ENCODE results near the gene CDK11A.
"Not testable (repeated sequence)": the region's sequence is repeated elsewhere in the genome, so short reads cannot be mapped to it uniquely, and the experiment has no call there.

Gene CDK11A

DNA sequence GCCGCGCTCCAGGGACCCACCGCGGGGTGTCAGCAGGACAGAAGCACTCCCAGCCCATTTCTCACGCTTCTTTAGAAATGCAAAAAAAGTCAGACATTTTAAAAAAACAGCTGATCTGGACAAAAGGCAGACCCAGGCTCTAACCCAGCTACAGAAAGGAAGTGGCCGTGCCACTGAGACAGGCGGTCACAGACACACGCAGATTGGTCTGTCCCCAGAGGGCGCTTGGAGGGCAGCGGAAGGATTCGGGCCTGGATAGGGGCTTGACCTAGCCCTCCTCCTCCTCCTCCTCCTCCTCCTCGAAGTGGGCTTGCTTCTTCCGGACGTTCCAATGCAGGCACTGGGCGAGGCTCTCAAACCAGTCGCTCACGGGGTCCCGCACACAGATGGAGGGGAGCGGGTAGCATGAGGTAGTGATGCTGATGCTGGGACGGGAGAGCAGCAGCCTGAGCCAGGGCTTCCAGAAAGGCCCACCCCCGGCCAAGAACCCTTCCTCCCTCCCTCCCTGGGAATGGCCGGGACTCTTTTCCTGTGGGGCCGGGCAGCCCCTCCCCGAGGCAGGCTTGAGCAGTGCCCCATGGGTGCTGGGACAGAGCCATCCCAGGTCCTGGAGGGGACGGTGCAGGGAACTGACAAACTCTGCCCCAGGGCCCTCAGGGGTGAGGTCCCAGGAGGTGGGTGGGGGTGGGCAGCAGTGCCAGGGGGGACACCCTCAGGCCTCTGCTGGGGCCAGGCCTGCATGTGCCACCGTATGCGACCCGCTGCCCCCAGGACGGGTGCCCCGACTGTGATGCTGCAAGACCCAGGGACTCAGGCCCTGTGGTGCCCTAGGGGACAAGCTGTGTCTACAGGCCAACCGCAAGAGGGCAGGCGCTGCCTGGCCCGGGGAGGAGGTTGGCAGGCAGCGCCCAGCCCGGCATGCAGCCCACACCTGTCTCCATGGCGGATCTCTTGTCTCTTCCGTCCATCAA lies 28.8 kb upstream of the CDK11A start:
- no peaks in the 10 kb centered on the region for H3K27me3 ChIP-seq (replicated peaks; ENCODE audit: control insufficient read depth, insufficient read depth, low read length)
- no peak overlapping the region for H3K9ac ChIP-seq (ENCODE audit: low read length)
- H3K36me3 ChIP-seq (ENCODE audit: control insufficient read depth, insufficient read depth, low read length, severe bottlenecking), result peaks cover 54% of the 10 kb centered on the region
- H3K9me3 ChIP-seq (ENCODE audit: control insufficient read depth, low read length), result no peaks in the 10 kb centered on the region
- DNase-seq (ENCODE audit: low read depth), result no peak
- H3K4me1 ChIP-seq (ENCODE audit: control insufficient read depth, insufficient read depth, low read length), result peaks cover 2% of the 10 kb centered on the region
- H3K4me3 ChIP-seq (ENCODE audit: low read length), result no peak overlapping the region

DNA sequence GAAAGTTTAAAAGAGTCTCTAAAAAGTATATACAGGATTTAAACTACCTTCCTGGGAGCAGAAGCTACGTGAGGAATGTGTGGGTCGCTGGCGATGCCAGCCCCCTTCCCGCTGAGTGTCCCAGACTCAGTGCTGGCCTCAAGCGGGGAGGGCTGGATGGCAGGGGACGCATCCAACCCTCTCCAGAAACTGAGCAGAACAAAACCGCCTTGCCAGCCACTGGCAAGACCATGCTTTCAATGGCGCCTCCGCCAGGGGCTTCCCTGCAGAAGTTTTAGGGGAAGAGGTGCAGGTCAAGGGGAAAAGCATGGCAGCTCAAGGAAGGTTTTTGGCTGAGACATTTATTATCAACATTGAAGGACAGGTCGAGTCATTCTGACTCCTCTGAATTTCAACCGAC lies 28.0 kb upstream of the CDK11A start:
- no peak for DNase-seq (ENCODE audit: low read depth)
- no peak overlapping the region for H3K9ac ChIP-seq (ENCODE audit: low read length)
- no peak overlapping the region for H3K4me3 ChIP-seq (ENCODE audit: low read length)
- H3K4me1 ChIP-seq (ENCODE audit: control insufficient read depth, insufficient read depth, low read length), result no peaks in the 10 kb centered on the region
- no peaks in the 10 kb centered on the region for H3K27me3 ChIP-seq (replicated peaks; ENCODE audit: control insufficient read depth, insufficient read depth, low read length)
- H3K36me3 ChIP-seq (ENCODE audit: control insufficient read depth, insufficient read depth, low read length, severe bottlenecking), result peaks cover 48% of the 10 kb centered on the region
- H3K9me3 ChIP-seq (ENCODE audit: control insufficient read depth, low read length), result no peaks in the 10 kb centered on the region

DNA sequence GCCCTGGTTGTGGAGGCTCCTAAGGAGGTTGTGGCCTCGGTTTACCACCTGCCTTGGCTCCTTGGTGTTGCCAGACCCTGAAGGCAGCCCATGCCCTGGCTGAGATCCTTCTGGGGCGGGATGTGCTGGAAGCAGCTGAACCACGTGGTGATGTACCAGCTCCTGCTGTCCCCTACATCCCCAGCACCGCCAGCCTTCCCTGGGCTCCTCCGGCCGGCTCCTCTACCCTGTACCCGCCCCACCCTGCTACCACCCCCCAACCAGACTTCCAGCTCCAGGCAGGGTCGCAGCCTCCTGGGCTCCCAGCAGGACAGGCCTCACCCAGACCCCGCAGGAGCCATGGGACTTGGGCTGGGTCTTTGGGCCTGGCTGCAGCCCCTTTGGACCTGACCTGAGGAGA lies 25.8 kb upstream of the CDK11A start:
- not testable (repeated sequence) for H3K27me3 ChIP-seq (replicated peaks; ENCODE audit: control insufficient read depth, insufficient read depth, low read length); H3K9ac ChIP-seq (ENCODE audit: low read length); H3K9me3 ChIP-seq (ENCODE audit: control insufficient read depth, low read length); H3K4me1 ChIP-seq (ENCODE audit: control insufficient read depth, insufficient read depth, low read length); H3K4me3 ChIP-seq (ENCODE audit: low read length); DNase-seq (ENCODE audit: low read depth)
- peaks cover 29% of the 10 kb centered on the region for H3K36me3 ChIP-seq (ENCODE audit: control insufficient read depth, insufficient read depth, low read length, severe bottlenecking)

DNA sequence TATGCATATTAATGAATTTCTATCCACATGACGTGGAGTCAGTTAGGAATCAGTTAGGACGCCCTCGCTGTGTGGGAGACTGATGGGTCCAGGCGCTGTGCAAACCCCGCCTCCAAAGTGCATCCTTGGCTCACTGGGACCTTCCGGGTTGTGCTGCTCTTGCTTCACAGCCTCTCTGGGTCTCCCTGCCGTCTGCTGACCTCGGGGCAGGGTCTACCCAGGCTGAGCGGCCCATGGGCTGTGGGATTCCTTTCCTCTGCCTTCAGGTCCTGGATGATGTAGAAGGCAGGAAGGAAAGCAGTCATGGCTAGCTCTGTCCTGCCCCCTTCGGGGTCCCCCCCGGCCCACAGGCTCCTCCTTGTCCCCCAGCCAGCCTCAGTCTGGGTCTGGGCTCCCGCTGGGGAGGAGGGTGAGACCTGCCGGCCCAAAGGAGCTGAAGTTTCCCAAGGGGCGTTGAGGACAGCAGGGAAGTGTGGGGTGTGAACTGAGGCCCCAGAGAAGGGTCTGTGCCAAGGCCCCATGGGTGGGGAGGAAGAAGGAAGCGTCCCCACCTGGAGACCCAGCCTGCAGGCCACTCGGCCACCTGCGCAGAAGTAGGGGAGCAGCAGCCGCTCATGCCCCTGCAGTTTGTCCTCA lies 24.6 kb upstream of the CDK11A start:
- no peak overlapping the region for H3K4me3 ChIP-seq (ENCODE audit: low read length)
- peaks cover 18% of the 10 kb centered on the region for H3K36me3 ChIP-seq (ENCODE audit: control insufficient read depth, insufficient read depth, low read length, severe bottlenecking)
- H3K9ac ChIP-seq (ENCODE audit: low read length), result no peak overlapping the region
- no peaks in the 10 kb centered on the region for H3K4me1 ChIP-seq (ENCODE audit: control insufficient read depth, insufficient read depth, low read length)
- no peaks in the 10 kb centered on the region for H3K9me3 ChIP-seq (ENCODE audit: control insufficient read depth, low read length)
- H3K27me3 ChIP-seq (replicated peaks; ENCODE audit: control insufficient read depth, insufficient read depth, low read length), result no peaks in the 10 kb centered on the region
- DNase-seq (ENCODE audit: low read depth), result no peak

DNA sequence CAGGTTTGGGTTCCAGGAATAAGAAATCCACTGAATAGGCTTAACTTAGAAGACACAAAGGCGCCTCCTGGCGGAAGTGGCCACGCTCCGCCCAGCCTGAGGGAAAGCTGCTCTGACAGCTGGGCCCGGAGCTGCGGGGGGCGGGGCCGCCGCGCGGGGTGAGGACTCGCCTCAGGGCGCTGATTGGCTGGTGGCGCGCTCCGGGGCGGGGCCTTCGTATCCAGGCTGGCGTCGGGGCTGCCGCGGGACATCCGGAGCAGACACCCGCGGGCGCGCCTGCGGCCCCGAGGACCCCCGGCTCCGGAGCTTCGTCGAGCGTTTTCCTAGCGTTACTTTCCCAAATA lies 22.4 kb upstream of the CDK11A start:
- peak overlapping the region; percentile 70 for H3K4me3 ChIP-seq (ENCODE audit: low read length)
- not testable (repeated sequence) for H3K36me3 ChIP-seq (ENCODE audit: control insufficient read depth, insufficient read depth, low read length, severe bottlenecking); DNase-seq (ENCODE audit: low read depth); H3K27me3 ChIP-seq (replicated peaks; ENCODE audit: control insufficient read depth, insufficient read depth, low read length); H3K4me1 ChIP-seq (ENCODE audit: control insufficient read depth, insufficient read depth, low read length); H3K9me3 ChIP-seq (ENCODE audit: control insufficient read depth, low read length); H3K9ac ChIP-seq (ENCODE audit: low read length)

DNA sequence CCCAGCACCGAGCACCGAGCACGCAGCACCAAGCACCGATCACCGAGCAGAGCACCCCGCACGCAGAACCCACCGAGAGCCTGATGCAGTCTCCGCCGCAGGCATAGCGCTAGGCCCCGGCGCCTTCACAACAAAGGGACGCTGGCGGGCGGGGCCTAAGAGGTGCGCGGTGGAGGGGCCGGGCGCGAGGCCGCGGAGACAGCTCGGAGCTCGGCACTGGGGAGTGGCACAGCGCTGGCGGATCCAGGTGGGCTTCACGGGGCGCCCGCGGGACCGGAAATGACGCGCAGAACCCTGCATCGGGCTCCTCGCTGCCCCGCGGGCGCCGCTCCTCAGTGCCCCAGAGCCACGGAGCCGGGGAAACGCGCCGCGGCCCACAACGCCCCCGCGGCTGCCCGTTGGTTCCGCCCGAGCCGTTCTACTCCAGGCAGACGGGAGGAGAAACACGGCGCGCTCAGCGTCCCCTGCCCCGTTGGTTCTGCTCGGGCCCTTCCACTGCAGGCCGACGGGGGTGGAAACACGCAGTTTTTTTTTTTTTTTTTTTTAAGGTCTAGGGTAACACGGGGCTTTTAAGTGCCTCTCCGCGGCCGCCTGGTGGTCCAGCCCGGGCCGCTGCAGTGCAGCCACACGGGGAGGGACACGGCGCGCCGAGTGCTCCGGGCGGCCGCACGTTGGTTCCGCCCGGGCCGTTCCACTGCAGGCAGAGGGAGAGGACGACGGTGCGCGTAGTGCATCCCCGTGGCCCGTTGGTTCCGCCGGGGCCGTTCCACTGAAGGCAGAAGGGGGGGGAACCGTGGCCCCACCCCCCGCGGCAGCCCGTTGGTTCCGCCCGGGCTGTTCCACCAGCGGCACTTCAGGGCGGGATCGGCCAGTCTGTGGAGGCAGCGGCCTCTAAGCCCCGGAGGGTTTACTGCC lies 21.8 kb upstream of the CDK11A start:
- H3K36me3 ChIP-seq (ENCODE audit: control insufficient read depth, insufficient read depth, low read length, severe bottlenecking); H3K4me1 ChIP-seq (ENCODE audit: control insufficient read depth, insufficient read depth, low read length); H3K27me3 ChIP-seq (replicated peaks; ENCODE audit: control insufficient read depth, insufficient read depth, low read length); H3K9me3 ChIP-seq (ENCODE audit: control insufficient read depth, low read length): not testable (repeated sequence)
- peak; percentile 47 for DNase-seq (ENCODE audit: low read depth)
- Histone ChIP-seq H3K9ac (ENCODE audit: low read length) (peak overlapping the region; percentile 83), H3K4me3 (ENCODE audit: low read length) (peak overlapping the region; percentile 70)

DNA sequence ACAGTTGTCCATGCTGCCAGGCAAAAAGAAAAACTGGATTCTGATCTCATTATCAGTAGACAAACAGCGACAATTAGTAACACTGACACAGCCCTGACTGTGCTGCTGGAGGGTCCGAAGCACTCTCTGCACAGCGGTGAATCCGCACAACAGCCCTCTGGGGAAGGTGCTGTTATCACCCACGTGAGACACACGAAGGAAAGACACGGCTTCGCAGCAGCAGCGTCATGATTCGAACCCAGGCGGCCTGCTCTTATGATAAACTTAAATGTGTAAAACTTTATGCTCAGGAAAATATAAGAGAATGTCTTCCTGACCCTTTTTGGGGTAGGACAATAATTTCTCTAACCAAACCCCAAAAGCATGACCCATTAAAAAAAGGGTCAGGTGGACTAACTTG lies 18.4 kb upstream of the CDK11A start:
- H3K9me3 ChIP-seq (ENCODE audit: control insufficient read depth, low read length); H3K4me3 ChIP-seq (ENCODE audit: low read length); H3K9ac ChIP-seq (ENCODE audit: low read length); H3K4me1 ChIP-seq (ENCODE audit: control insufficient read depth, insufficient read depth, low read length); H3K27me3 ChIP-seq (replicated peaks; ENCODE audit: control insufficient read depth, insufficient read depth, low read length); H3K36me3 ChIP-seq (ENCODE audit: control insufficient read depth, insufficient read depth, low read length, severe bottlenecking); DNase-seq (ENCODE audit: low read depth): not testable (repeated sequence)

DNA sequence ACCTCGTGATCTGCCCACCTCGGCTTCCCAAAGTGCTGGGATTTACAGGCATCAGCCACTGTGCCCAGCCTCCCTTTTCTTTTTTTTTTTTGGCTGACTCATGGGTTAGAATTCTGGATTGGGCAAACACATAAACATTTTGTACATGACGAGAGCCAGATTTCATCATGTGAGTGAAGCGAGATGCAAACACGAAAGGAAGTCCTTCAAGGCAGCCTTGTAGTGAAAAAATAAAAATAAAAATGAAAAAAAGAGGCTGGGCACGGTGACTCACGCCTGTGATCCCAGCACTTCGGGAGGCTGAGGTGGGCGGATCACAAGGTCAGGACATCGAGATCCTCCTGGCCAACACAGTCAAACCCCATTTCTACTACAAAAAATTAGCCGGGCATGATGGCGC lies 16.9 kb upstream of the CDK11A start:
- H3K9ac ChIP-seq (ENCODE audit: low read length); H3K4me3 ChIP-seq (ENCODE audit: low read length); H3K36me3 ChIP-seq (ENCODE audit: control insufficient read depth, insufficient read depth, low read length, severe bottlenecking); H3K27me3 ChIP-seq (replicated peaks; ENCODE audit: control insufficient read depth, insufficient read depth, low read length); H3K4me1 ChIP-seq (ENCODE audit: control insufficient read depth, insufficient read depth, low read length); H3K9me3 ChIP-seq (ENCODE audit: control insufficient read depth, low read length): not testable (repeated sequence)
- peak; percentile 98 for DNase-seq (ENCODE audit: low read depth)

DNA sequence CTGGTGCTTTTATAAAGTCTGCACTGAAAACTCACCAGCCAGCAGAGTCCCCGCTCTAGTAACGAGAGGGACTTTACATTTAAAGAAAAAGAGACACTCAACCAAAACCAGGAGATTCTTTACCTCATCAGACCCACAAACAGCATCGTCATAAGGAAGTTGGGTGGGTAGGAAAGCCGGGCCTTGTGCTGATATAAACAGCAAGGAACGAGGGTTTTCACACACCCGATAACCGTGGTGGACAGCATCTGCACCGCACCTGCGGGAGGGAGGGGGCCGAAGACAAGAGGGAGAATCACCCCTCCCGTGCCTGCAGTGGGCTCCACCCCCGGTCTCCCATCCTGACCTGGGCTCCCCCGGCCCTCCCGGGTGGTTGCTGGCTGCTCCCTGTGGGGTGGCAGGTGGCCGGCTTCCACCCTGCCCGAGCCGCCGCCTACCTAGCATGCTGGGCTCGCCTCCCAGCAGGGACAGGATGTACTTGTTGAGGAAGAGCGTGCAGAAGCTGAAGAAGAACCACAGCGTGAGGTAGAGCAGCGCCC lies 14.7 kb upstream of the CDK11A start:
- not testable (repeated sequence) for H3K4me1 ChIP-seq (ENCODE audit: control insufficient read depth, insufficient read depth, low read length); H3K4me3 ChIP-seq (ENCODE audit: low read length); H3K9ac ChIP-seq (ENCODE audit: low read length); DNase-seq (ENCODE audit: low read depth); H3K9me3 ChIP-seq (ENCODE audit: control insufficient read depth, low read length); H3K36me3 ChIP-seq (ENCODE audit: control insufficient read depth, insufficient read depth, low read length, severe bottlenecking); H3K27me3 ChIP-seq (replicated peaks; ENCODE audit: control insufficient read depth, insufficient read depth, low read length)

DNA sequence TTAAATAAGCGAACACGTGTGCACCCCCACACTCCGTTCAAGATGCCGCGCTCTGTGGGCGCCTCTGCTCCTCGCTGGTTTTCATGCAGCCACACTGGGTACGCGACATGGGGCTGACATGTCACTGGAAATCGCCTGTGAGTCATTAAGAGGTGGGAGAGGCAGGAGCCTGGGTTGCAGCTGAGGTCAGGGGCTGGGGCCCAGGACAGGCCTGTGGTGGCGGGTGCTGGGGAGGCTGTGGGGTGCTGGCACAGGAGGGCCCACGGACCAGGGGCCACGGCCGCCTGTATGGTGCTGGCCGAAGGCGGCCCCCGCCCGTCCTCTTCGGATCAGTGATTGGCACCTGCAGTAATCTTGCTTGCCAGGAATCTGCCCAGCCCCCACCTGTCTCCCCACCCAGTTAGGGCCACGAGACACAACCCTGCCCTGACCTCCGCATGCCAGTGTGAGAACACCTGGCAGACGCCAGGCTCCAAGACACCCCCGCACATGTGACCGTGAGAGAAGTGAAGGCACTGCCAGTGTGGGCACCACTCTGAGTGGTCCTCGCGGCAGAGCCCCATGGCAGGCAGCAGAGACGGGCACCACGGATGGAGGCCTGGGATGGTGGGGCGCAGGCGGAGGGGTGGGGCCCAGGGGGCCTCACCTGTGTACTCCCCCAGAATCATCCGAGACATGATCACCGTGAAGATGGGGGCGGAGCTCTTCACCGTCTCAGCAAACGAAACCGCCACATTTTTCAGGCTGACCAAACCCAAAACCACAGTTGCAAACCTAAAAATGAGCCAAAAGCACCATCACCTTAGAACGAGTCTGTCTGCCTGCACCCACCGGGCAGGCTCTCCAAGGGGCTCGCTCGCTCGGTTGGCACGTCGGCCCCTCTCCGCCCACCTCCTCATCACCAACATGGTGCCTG lies 13.8 kb upstream of the CDK11A start:
- H3K9ac ChIP-seq (ENCODE audit: low read length); H3K27me3 ChIP-seq (replicated peaks; ENCODE audit: control insufficient read depth, insufficient read depth, low read length); H3K36me3 ChIP-seq (ENCODE audit: control insufficient read depth, insufficient read depth, low read length, severe bottlenecking); DNase-seq (ENCODE audit: low read depth); H3K9me3 ChIP-seq (ENCODE audit: control insufficient read depth, low read length); H3K4me3 ChIP-seq (ENCODE audit: low read length); H3K4me1 ChIP-seq (ENCODE audit: control insufficient read depth, insufficient read depth, low read length): not testable (repeated sequence)
